Gastroesophageal sphincter (tissue), 3 donors: Measurements from ENCODE around the gene BMP5.

Experiments used
- POLR2A ChIP-seq, 2 donors: fragments of 450-650 bp; IDR thresholded peaks; one replicate each; pipeline ENCODE4 v1.6.1; 2017; ENCODE audit warnings: antibody characterized with exemption in 2 of 2, mild to moderate bottlenecking in 2 of 2, moderate library complexity in 1 of 2
- POLR2AphosphoS5 ChIP-seq: sonication (generic); formaldehyde crosslinking; IDR thresholded peaks from one replicate; pipeline ENCODE4 v1.6.1; 2017; ENCODE audit warnings: antibody characterized with exemption
- TF ChIP-seq, protein P1 (sequence below), 4 experiments: fragments of 200-600 bp in 2 of 4; fragments of 450-650 bp in 2 of 4; sonication (generic) in 1 of 4; IDR thresholded peaks; one replicate each; pipeline ENCODE4 v1.5.1; 2017 to 2019; ENCODE audit warnings: antibody characterized with exemption in 4 of 4, mild to moderate bottlenecking in 2 of 4, moderate library complexity in 2 of 4

DNA sequence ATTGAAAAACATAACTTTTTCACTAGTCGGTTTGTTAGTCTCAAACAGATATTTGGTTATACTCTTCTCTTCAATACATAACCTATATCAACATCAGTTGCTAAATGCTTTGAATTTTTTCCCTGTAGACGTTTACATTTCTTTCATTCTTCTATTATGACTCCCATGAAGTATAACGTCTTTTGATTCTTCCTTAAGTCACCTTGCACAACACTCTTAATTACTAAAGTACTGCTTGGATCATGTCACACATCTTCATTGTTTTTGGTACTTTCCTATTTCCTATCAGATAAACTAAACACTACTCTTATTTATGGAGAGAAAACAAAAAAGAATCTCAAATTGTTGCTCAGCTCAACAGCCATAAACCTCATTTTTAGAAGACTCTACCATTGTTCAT lies 23.0 kb upstream of the BMP5 start:
- no peak for TF ChIP-seq POLR2AphosphoS5
- TF ChIP-seq, protein P1, sequence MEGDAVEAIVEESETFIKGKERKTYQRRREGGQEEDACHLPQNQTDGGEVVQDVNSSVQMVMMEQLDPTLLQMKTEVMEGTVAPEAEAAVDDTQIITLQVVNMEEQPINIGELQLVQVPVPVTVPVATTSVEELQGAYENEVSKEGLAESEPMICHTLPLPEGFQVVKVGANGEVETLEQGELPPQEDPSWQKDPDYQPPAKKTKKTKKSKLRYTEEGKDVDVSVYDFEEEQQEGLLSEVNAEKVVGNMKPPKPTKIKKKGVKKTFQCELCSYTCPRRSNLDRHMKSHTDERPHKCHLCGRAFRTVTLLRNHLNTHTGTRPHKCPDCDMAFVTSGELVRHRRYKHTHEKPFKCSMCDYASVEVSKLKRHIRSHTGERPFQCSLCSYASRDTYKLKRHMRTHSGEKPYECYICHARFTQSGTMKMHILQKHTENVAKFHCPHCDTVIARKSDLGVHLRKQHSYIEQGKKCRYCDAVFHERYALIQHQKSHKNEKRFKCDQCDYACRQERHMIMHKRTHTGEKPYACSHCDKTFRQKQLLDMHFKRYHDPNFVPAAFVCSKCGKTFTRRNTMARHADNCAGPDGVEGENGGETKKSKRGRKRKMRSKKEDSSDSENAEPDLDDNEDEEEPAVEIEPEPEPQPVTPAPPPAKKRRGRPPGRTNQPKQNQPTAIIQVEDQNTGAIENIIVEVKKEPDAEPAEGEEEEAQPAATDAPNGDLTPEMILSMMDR (IDR thresholded peaks at IDR 0.05) = no peak
- no peak for TF ChIP-seq POLR2A (IDR thresholded peaks at IDR 0.05)
